Body of pancreas (tissue), 4 donors: ENCODE data around the gene SDR39U1.

ENCODE experiments used
- POLR2A ChIP-seq, 3 donors: fragments of 450-650 bp; IDR thresholded peaks; one replicate each; pipeline ENCODE4 v1.6.1; 2016; ENCODE audit warnings: antibody characterized with exemption in 3 of 3, mild to moderate bottlenecking in 2 of 3
- TF ChIP-seq, protein P1 (sequence below), 7 experiments: fragments of 450-650 bp in 4 of 7; fragments of 200-600 bp in 3 of 7; sonication (generic) in 3 of 7; IDR thresholded peaks; one replicate each; pipeline ENCODE4 v1.5.1; 2016 to 2019; ENCODE audit warnings: antibody characterized with exemption in 7 of 7

DNA sequence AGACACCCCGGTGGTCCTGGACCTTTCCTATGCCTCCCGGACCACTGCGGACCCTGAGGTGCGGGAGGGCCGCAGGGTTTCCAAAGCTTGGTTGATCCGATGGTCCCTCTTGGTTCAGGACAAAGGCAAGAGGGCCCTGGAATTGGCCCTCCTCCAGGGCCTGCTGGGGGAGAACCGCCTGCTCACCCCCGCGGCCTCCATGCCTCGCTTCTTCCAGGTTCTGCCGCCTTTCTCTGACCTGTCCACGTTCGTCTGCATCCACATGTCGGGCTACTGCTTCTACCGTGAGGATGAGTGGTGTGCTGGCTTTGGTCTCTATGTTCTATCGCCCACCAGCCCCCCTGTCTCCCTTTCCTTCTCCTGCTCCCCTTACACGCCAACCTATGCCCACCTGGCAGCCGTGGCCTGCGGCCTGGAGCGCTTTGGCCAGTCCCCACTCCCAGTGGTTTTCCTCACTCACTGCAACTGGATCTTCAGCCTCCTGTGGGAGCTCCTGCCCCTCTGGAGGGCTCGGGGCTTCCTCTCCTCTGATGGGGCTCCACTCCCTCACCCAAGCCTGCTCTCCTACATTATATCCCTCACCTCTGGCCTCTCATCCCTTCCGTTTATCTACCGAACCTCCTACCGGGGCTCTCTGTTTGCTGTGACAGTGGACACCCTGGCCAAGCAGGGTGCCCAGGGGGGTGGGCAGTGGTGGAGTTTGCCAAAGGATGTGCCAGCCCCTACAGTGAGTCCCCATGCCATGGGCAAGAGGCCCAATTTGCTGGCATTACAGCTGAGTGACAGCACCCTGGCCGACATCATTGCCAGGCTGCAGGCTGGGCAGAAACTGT lies 26.9 kb downstream of the SDR39U1 start:
- TF ChIP-seq, protein P1, sequence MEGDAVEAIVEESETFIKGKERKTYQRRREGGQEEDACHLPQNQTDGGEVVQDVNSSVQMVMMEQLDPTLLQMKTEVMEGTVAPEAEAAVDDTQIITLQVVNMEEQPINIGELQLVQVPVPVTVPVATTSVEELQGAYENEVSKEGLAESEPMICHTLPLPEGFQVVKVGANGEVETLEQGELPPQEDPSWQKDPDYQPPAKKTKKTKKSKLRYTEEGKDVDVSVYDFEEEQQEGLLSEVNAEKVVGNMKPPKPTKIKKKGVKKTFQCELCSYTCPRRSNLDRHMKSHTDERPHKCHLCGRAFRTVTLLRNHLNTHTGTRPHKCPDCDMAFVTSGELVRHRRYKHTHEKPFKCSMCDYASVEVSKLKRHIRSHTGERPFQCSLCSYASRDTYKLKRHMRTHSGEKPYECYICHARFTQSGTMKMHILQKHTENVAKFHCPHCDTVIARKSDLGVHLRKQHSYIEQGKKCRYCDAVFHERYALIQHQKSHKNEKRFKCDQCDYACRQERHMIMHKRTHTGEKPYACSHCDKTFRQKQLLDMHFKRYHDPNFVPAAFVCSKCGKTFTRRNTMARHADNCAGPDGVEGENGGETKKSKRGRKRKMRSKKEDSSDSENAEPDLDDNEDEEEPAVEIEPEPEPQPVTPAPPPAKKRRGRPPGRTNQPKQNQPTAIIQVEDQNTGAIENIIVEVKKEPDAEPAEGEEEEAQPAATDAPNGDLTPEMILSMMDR (IDR thresholded peaks at IDR 0.05) = no peak
- TF ChIP-seq POLR2A (IDR thresholded peaks at IDR 0.05) = no peak
